Right forelimb (tissue), 1 donor: ENCODE results near the gene ACAP1.

Experiments
- DNase-seq: peaks from one replicate; pipeline ENCODE4 v3.0.0-alpha.2; 2018

The ACAP1 gene

DNA sequence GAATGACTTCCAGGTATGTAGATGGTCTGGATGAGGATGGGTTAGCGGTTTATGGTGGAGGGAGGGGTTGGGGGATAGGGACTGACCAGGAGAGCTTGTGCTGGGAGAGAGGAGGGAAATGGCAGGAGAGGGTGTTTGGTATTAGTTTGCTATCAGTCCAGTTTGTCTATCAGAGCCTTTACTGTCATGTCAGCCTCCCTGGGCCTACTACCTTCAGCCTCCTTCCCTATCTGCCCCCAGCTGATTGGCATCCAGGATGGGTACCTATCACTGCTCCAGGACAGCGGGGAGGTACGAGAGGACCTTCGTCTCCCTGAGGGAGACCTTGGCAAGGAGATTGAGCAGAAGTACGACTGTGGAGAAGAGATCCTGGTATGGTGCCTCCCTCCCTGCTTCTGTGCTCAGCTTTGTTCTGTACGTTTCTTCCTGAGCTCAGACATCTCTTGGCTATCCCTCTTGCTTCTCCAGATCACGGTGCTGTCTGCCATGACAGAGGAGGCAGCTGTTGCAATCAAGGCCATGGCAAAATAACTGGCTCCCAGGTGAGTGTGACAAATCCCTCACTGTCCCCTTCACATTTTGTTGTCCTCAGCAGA, 25.1 kb upstream of the ACAP1 start:
- DNase-seq: no peak

DNA sequence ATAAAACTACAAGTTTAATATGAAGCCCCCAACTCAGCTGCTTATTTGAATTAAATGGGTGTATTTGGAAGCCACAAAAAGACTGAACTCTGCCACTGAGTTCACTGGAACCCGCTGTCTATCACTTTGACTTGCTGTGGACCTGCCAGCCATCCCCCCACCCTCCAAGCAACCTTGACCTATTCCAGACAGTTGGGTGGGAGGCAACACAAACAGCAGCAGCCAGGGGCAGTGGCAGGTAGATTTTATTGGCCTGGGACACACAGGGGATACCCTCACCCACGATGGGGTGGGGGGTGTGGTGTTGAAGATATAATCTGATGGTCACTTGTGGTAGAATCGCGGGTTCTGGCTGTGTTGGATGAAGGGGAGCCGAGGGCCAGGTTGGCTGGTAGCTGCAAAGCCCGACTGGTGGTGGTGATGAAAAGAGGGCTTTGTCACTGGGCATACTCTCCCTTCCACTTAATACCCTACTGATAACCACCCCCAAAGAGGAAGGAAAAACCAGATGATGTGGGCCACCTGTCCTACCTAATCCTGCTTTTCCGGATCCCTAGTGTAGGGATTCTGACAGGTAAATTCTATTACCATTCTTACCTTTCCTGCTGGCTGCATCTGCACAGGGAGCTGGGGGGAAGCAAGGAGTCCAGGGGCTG, 23.8 kb upstream of the ACAP1 start:
- no peak for DNase-seq

DNA sequence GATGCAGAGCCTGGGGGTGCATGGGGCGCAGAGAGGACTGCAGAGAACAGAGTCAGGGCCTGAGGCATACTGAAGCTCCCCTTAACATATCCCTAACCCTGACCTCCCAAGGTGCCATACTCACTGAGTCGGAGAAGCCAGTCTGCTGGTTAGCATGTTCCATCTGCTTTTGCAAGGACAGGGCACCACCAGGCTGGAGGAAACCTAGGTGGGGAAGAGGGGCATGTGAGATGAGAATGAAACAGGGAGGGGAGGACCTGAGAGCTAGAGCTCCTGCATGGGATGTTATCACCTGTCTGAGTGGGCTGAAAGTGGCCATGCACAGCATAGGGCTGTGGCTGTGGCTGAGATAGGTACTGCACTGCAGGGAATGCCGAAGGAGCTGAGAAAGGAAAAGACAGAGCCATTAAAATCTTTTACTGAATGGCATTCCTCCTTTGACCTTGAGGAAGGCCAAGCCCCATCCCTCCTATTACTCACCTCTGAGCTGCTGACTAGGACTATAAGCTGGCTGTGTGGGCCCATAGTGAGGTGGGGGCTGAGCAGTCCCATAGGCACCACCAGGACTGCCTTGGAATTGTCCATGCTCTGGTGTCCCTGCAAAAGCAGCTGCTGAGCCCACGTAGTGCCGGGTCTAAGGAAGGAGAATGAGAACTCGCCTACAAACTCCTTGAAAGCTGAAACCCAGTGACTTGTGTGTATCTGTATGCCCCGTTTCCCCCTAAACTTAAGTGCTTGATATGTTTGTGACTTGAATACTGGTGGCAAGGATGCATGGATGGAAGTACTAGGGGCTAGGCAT, 23.0 kb upstream of the ACAP1 start:
- DNase-seq: no peak

DNA sequence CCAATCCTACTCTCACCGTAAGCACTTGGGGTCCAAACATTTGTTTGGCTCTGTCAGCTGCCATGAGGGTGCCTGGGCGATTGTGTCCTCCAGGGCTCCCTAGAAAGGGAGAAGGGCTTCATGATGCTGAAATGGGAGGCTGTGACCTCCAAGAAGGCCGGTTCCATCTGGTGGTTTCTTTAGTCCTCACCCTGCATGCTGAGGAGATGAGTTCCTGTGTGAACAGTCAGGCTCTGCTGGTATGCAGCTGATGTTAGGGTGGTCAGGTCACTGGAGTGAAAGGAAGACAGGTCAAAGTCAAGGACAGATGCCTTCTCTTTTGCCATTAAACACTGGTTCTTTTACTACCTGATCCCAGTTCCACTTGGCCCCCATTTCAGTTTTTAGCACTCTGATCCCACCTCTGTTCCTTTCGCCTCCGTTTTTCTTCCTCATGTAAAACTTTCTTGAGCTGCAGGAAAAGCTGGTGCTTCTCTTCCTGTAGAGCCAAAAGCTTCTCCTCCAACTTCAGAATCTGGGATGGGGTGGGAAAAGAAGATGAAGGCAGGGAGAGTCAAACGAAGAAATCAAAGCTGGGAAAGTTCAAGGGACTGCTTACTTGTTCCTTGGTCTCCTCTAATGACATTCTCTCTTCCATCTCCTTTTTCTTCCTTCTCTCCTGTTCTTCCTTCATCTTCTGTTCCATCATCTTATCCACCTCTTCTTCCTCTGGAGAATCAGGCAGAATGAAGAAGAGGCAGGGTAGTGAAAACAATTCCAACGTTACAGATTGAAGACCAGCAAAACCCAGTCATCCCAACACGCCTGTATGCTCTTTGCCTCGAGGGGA, 22.2 kb upstream of the ACAP1 start:
- DNase-seq: no peak

DNA sequence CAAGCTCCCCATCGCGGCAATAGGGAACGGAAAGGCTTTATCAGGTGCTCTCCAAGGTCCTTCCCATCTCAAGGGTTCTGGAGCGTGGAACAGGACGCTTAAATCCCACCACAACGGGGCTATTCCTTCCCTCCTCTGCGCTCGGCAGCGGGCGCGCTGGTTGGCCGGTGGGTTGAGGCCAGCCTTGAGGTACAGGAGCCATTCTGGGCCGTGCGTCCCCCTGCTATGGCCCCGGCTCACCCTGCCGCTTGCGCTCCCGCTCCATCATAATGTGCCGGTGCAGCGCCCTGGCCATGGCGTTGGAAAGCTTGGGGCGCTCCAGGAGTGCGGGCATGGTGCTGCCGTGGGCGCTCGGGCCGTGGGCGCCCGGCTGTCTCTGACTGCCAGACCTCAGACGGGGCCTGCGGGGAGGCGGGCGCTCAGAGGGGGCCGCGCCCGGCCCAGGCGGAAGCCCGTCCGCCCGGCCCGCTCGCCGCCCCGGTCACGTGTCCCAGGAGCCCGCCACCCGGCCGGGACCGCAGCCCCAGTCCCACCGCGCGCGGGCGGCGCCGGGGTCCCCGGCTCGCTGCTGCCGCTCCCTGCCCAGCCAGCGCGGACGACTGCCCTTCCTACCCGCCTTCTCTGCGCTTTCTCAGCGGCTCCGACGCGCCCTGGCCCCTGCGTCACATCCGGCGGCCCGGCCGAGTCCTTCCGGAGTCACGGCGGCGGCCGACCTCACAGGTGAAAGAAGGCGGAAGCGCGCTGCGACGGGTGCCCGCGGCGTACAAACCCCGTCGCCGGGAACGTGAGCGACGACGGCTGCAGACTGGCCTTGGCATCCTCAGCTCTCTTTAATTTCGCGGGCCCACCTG, 21.4 kb upstream of the ACAP1 start, which contains the start of gene GPS2:
Gene GPS2 (minus strand): TSS at position 642 of the 851 bp plus-strand sequence. CDS start 308 bp downstream, at position 334.
- peak; percentile 96 for DNase-seq

DNA sequence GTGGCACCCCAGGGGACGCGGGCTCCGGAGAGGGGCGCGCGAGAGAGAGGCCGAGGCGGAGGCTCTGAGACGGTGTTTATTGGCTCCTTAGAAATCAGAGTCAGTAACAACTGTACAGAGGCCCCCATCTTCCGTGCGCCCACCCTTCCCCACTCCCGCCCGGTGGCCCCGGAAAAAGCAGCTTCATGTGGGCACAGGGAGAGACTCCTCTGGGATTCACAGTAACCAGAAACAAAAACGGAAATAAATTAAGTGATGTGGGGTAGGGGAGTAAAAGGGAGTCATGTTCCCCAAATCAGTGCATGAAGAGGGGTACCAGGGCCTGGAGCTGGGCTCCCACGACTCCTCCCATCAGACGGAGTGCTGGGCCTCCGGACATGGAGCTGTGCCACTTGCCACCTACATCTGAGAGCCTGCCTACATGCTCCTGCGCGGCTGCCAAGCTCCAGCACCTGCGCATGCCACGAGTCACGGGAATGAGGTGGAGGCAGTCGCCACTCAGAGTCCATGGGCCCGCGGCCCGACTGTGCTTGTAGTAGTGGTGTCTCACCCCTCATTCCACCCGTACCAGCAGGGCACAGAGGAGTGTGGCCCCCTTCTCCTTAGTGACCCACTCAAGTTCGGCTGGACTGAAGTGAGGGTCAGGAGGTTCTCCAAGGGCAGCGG, 20.6 kb upstream of the ACAP1 start:
- DNase-seq: no peak

DNA sequence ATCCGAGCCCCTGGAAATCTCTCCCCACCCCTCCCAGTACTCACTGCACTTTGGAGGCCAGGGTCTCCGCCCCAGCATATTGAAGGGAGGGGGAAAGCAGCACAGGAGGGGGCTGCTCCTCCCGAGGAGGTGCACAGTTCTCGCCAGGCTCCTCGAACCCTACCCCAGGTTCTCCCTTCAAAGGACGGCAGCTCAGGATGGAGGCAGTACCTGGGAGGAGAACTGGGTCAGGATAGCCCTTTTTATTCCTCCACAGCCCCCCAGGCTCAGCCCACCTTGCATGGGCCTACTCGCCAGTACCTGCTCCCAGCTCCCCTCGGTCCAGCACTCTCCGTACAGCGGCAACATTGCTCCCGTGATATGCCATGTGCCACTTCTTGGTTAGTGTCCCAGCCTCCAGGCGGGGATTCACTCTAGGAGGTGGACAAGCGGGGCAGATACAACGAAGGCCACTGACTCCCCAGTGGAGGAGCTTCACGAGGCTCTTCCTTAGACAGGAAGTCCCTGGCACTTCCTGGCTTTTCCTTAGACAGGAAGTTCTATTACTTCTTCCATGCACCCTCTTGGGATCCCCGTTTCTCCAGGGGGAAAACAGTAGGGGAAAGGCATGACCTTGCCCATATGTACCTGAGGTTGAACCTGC, 19.0 kb upstream of the ACAP1 start:
- no peak for DNase-seq

DNA sequence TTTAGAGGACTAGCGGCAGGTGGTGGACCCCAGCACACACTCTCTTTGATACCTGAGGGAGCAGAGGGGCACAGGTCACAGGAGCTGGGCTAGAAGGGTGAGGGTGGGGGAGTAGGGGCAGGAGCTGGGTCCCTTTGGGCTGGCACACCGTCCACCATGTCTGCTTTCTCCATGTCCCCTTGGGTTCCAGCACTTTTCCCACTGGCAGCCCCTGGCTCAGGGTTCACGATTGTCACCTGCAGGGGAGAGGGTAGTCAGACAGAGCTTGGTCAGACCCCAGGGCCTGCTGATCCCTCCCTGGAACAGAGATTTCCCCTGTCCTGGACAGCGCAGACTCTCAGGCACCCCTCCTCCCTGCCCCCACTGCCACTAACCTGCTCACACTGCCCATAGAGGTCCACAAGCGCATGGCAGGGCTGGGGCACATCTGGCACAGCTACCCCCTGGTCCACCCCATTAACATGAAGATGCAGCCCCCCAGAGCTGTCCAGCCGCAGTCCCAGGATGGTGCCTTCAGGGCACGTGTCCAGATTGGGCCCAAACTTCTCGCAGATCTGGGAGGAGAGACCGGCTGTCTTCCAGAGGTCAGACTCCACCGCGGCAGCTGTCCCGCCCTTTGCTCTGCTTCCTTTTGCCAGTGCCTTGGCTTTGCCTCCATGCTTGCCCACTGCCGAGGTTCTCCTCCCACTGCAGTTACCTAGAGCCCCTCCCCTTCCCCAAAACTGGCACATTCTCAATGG, 18.0 kb upstream of the ACAP1 start:
- DNase-seq: no peak

DNA sequence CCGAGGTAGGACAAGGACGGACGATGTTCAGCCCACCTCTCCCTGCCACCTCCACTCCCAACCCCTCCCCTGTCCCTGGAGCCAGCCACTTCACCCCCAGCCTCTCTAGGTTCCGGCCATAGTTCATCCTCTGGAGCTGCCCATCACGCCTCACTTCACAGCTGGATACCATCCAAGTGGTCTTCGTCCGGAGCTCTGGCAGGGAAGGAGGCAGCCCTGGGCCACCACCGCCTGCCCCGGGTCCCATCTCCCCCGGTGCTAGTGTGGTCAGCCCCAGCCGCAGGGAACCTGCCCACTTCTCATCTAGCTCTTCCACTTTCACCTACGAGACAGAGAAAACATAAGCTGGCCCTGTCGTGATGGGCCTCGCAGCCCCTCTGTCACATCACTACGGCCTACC, 14.9 kb upstream of the ACAP1 start:
- DNase-seq: no peak

DNA sequence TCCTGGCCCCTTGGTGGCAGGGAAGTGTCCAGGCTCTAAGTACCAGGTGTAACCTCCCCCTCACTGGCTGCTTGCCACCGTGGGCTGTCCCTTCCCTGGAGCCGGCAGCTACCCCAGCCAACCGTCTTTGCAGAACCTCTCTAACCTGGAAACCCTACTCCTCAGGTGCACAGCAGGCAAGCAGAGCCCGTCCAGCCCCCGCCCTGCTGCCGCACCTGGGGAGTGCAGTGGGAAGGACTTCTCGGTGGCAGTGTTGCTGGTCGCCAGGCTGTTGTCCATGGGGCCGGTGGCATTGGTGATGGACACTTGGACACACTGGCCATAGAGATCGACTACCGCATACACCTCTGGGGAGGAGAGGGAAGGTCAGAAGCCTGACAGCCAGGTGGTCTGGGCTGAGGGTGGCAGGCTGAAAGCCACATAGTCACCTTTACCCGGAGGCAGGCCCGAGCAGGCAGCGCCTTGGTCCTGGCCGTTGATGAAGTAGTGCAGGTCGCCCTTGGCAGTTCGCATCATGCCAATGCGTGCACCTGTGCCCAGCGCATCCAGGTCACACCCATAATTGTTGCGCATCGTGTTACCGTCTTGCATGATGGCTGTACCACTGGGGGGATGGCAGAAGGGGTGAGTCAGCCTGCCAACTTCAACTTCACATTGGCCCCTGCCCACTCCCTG, 13.7 kb upstream of the ACAP1 start:
- no peak for DNase-seq

DNA sequence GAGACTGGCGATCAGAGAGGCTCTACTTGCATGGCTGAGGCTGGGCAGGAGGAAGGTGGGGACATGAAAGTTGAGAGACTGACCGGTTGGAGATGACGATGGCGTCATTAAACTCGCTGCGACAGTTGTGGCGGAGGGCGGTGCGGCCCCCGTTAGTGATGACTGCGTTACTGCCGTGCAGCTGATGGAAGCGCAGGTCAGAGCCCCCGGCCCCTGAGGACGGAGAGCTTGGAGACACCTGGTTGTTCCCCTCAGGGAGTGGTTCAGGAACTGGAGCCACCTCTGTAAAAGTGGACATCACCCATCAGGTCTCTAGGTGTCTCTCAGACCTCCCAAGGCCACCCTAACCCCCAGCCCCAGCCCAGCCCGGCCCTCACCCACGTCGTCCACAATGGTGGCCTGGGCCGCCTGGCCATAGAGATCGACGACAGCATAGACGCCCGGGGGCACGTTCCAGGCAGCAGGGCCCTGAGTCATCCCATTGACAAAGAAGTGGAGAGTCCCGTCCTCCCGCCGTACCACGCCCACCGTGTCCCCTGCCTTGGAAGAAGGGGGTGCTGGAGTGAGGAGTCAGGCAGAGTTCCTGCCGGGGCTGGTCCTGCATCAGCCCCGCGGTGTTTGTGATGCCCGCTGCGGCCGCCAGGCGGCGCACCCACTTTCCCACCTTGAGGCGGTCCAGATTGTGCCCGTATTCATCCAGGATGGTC, 12.4 kb upstream of the ACAP1 start:
- DNase-seq: peak; percentile 67

DNA sequence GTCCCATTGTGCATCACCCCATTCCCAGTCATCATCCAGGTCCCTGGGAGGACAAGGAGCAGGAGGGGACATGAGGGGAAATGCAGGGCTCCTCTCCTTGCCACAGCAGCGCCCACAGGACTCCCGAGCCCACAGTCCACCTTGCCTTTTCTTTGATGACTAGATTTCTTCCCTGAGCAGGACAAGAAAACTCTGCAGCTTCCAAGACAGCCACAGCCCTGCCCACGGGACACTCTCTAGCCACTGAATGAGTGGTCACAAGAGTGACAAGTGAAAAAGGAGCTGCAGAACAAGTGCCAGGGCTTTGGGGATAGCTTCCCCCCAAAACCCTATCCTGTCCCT, 11.9 kb upstream of the ACAP1 start:
- DNase-seq: no peak

DNA sequence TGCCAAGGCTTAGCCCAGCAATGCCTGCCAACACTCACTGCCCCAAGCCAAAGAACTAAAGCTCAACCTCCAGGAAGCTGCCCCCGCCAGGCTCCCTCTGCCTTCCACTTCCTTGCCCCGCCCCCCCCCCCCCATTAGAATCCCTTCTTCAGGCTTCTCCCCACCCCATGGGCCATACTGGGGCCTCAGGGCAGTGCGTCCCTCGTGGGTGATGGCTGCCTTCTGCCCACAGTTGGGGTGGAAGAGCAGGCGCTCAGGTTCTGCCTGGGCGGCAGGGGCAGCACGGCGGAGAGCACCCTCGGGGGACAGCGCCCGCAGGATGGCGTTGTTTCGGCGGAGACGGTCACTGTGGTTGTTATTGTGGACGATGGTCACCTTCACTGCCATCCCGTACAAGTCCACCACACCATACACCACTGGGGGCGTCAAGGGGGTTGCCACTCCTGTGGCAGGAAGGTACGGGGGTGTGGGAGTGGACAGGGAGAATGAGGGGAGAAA, 11.2 kb upstream of the ACAP1 start:
- no peak for DNase-seq

DNA sequence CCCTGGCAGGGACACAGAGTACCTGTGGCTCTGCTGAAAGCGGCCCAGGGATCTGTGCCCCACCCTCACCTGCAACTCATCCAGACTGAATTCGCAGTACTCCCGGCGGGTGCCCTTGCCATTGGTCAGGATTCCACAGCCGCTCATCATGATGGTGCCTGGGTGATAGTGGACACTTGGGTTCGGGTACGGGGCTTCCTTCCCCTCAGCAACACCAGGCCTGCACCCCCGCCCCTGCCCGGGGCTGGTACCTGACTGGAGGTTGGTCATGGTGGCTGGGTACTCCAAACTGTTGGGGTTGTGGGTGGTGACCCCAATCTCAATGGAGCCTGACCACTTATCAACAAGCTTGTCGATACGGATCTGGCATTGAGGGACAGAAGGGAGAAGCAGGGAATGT, 10.1 kb upstream of the ACAP1 start:
- no peak for DNase-seq

DNA sequence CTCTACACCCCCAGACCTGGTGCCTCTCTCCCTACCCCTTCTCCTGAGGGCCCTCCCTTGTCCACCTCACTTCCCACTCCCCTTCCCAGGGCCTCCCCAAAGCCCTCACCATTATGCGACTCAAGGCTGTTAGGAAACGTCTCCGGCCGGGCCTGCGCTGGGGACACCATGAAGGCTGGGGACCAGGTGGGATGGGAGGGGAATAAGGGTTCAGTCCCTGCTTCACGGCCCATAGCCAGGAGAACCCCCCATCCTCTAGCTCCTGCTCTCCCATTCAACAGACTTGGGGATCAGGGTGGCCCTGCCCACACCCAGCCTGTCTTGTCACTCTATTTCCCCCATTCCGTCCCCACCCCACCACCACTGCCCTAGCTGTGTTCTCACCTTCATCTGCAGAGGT, 9.3 kb upstream of the ACAP1 start:
- DNase-seq: no peak

DNA sequence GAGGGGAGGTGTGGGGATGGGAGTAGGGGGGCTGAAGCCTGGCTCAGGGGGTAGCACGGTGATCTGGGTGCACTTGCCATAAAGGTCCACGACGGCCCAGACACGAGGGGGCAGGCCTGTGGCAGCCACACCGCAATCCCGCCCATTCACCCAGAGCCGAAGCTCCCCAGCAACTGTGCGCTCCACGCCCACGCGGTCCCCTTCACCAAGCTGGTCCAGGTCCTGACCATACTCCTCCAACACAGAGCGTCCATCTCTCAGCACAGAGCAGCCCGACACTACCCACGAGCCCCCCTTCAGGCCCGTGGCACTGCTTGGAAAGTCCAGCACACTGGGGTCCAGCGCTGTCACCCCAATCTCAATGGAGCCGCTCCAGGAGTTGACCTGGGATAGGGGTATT, 8.8 kb upstream of the ACAP1 start:
- DNase-seq: no peak

DNA sequence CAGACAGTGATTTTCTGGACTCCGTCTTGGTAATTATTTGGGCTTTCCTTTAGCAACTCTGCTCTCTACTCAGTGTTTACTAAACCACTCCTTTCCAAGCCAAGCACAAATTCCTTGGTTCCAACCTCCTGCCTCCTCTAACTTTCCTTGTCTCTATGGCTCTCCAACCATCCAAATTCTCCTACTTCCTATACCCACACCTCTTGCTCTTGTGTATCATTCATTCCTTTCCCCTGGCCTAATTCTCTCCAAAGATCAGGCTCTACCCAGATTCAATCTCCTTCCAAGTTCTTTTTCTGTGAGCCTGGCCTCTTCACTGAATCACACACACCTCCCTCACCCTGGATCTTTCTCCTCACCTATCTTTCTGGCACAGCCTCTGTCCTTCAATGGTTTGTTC, 8.3 kb upstream of the ACAP1 start:
- DNase-seq: no peak

DNA sequence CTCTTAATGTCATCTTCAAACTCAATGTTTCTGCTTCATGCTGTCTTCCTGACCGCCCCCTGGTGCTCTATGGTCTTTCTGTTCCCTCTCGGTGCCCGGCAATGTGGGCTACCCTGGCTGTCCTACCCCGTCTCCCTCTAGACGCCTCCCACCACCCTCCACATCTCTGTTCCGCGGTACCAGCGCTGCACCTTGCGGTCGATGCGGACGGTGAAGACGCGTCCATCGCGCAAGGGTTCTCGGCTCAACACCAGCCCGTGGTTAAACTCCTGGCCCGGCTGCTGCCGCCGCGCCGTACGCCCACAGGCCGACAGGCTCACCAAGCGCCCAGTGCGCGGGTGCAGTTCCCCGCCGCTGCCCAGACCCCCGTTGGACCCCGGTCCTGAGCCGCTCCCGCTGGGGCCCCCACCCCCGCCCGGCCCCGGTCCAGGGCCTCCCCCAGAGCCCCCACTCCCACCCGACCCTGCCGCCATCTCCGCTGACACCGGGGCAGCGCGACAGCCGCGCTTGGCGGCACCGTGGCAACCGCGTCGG, 7.4 kb upstream of the ACAP1 start, which contains the start of gene NEURL4:
Gene NEURL4 (minus strand): TSS at position 496 of the 534 bp plus-strand sequence. CDS start 23 bp downstream, at position 473.
- no peak for DNase-seq
